Measurements from ENCODE around the gene DYNLT4. TPM values are rescaled to one million over a fixed set of nuclear protein-coding genes. Genes with fewer than 3 reads are reported as not detected.
A peak's percentile ranks its signal among the peaks of the same experiment; 100 is the strongest.
"Not testable (repeated sequence)": the region's sequence is repeated elsewhere in the genome, so short reads cannot be mapped to it uniquely, and the experiment has no call there.

Gene DYNLT4
- total RNA-seq, 1 donor = 0.36 TPM

DNA sequence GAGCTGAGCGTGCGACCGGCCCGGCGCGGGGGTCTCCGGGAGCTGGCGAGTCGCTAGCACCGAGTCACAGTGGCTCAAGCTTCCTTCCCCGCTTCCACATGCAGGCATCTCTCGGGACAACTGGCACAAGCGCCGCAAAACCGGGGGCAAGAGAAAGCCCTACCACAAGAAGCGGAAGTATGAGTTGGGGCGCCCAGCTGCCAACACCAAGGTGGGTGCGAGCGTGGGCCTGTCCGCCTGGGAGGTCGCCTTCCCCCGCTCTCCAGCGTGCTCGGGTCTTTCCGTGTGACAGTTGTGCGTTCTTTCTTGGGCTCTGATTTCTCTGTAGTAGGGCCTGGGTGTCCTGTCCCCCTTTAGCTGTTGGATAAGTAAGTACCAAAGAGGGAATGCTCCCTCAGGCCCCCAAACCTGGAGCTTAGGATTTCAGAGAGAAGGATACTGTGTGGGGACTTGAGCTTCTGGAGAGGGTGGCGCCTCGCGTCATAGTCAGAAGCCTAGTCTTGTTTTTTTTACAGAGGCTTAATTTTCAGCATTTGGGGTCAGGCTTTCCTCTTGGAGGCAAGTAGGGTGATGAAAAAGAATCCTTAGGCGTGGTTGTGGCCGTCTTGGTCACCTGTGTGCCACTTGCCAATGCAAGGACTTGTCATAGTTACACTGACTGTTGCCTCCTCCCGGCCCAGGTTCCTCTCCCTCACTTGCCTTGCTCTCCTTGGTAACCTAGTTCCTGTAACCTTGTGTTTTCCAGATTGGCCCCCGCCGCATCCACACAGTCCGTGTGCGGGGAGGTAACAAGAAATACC is 31.0 kb downstream of the DYNLT4 start:
- peaks cover 21% of the 10 kb centered on the region for H3K4me1 ChIP-seq (ENCODE audit: insufficient read depth, low read length)
- no peak overlapping the region for H2AFZ ChIP-seq (ENCODE audit: low read length)
- peaks cover 38% of the 10 kb centered on the region for H3K79me2 ChIP-seq (ENCODE audit: insufficient read depth, low read length)
- H3K36me3 ChIP-seq (ENCODE audit: insufficient read depth, low read length) = peaks cover 47% of the 10 kb centered on the region
- H3K4me2 ChIP-seq (ENCODE audit: insufficient read depth, low read length) = peak overlapping the region; percentile 97
- DNase-seq (ENCODE audit: insufficient read length, low spot score, missing footprints) = peak; percentile 84
- H3K27me3 ChIP-seq (ENCODE audit: insufficient read depth, low read length) = no peaks in the 10 kb centered on the region
- no peaks in the 10 kb centered on the region for H3K9me3 ChIP-seq (ENCODE audit: low read depth, low read length)
- peak overlapping the region; percentile 91 for H3K4me3 ChIP-seq (ENCODE audit: insufficient read depth, low read length)
- H3K27ac ChIP-seq (ENCODE audit: low read depth, low read length) = peak overlapping the region; percentile 97
- peaks cover 35% of the 10 kb centered on the region for H4K20me1 ChIP-seq (ENCODE audit: insufficient read depth, low read length)
- TF ChIP-seq, protein P1, sequence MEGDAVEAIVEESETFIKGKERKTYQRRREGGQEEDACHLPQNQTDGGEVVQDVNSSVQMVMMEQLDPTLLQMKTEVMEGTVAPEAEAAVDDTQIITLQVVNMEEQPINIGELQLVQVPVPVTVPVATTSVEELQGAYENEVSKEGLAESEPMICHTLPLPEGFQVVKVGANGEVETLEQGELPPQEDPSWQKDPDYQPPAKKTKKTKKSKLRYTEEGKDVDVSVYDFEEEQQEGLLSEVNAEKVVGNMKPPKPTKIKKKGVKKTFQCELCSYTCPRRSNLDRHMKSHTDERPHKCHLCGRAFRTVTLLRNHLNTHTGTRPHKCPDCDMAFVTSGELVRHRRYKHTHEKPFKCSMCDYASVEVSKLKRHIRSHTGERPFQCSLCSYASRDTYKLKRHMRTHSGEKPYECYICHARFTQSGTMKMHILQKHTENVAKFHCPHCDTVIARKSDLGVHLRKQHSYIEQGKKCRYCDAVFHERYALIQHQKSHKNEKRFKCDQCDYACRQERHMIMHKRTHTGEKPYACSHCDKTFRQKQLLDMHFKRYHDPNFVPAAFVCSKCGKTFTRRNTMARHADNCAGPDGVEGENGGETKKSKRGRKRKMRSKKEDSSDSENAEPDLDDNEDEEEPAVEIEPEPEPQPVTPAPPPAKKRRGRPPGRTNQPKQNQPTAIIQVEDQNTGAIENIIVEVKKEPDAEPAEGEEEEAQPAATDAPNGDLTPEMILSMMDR (IDR thresholded peaks at IDR 0.05; ENCODE audit: extremely low read depth, low read depth, low read length) = no peak

DNA sequence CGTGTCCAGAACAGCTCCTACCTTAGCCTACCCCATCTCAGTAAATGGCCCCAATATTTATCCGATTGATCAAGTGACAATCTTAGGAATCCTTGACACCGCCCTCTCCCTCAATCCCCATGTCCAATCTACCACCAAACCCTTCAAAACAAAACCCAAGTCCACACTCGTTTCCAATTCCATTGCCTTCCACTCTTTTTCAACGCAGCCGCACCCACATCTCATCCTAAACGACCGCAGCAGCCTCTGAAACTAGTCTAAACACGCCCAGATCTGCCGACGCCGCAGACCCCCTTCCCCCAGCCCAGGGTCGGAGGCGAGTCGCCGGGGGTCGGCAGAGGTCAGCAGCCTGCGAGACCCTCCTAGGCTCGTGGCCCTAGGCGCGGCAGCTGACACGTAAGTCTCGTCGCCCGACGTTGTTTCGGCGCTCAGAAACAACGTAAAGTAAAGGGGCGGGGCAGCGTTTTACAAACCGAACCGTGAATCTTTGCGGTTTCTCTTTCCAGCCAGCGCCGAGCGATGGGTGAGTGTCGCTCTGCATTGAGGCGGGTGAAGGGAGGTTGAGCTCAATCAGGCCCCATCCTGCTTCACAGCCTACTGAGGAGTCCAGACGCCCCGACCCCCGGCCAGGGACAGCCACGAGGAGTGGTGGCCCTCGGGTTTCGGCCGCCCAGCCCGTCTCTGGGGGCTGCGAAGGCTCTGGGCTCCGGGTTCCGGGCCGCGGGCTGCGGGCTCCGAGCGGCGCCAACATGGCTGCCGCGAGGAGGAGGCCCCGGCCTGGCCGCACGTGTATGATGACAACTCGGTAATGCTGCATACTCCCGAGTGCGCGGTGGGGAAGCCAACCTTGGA is 31.8 kb downstream of the DYNLT4 start, which contains the start of gene RPS8:
Gene RPS8 (plus strand): TSS at position 463 of the 852 bp plus-strand sequence. CDS start 57 bp downstream, at position 520.
- TF ChIP-seq, protein P1 (IDR thresholded peaks at IDR 0.05; ENCODE audit: extremely low read depth, low read depth, low read length) = no peak
- H3K4me2 ChIP-seq (ENCODE audit: insufficient read depth, low read length) = peak within 1 kb of the TSS; percentile 97
- peaks cover 21% of the 10 kb centered on the region for H3K4me1 ChIP-seq (ENCODE audit: insufficient read depth, low read length)
- peaks cover 42% of the 10 kb centered on the region for H3K36me3 ChIP-seq (ENCODE audit: insufficient read depth, low read length)
- no peaks in the 10 kb centered on the region for H3K27me3 ChIP-seq (ENCODE audit: insufficient read depth, low read length)
- H3K79me2 ChIP-seq (ENCODE audit: insufficient read depth, low read length) = peaks cover 38% of the 10 kb centered on the region
- H3K4me3 ChIP-seq (ENCODE audit: insufficient read depth, low read length) = peak within 1 kb of the TSS; percentile 91
- peak within 1 kb of the TSS; percentile 95 for H2AFZ ChIP-seq (ENCODE audit: low read length)
- H3K9me3 ChIP-seq (ENCODE audit: low read depth, low read length) = no peaks in the 10 kb centered on the region
- H4K20me1 ChIP-seq (ENCODE audit: insufficient read depth, low read length) = peaks cover 35% of the 10 kb centered on the region
- peak; percentile 96 for DNase-seq (ENCODE audit: insufficient read length, low spot score, missing footprints)
- peak within 1 kb of the TSS; percentile 97 for H3K27ac ChIP-seq (ENCODE audit: low read depth, low read length)

DNA sequence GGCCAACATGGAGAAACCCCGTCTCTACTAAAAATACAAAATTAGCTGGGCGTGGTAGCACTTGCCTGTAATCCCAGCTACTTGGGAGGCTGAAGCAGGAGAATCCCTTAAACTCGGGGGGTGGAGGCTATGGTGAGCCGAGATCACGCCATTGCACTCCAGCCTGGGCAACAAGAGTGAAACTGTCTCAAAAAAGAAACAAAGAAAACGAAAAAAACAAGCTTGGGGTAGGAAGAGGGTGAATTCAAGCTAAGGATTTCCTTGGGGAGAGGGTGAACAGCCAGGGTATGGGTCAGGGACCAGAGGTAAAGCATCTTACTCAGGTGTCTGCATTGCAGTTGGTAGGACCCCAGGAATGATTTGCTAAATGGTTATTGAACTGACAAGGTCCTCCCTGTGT is 40.7 kb downstream of the DYNLT4 start:
- H4K20me1 ChIP-seq (ENCODE audit: insufficient read depth, low read length); DNase-seq (ENCODE audit: insufficient read length, low spot score, missing footprints); H3K9me3 ChIP-seq (ENCODE audit: low read depth, low read length); H3K4me3 ChIP-seq (ENCODE audit: insufficient read depth, low read length); H2AFZ ChIP-seq (ENCODE audit: low read length); H3K27me3 ChIP-seq (ENCODE audit: insufficient read depth, low read length); H3K4me1 ChIP-seq (ENCODE audit: insufficient read depth, low read length); H3K79me2 ChIP-seq (ENCODE audit: insufficient read depth, low read length); H3K4me2 ChIP-seq (ENCODE audit: insufficient read depth, low read length); H3K27ac ChIP-seq (ENCODE audit: low read depth, low read length): not testable (repeated sequence)
- peaks cover 40% of the 10 kb centered on the region for H3K36me3 ChIP-seq (ENCODE audit: insufficient read depth, low read length)

DNA sequence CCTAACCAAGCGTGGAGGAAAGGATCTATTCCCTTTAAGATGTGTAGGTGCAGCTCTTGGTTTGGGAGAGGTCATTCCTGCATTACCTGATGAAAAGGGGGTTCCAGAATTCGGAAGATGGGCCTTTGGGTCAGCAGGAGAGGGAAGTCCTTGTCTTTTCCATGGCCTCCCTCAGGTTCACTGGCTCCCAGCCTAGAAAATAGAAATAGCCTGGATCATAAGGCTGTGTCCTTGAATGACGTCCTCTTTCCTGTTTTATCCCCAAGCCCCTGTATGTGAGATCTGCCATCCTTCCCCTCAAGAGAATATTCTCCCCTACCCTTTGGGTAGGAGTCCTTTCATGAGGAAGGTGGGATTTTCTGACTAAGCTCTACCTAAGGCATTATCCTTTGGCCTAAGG is 46.3 kb downstream of the DYNLT4 start:
- Histone ChIP-seq H3K79me2 (ENCODE audit: insufficient read depth, low read length) (no peaks in the 10 kb centered on the region), H3K9me3 (ENCODE audit: low read depth, low read length) (no peaks in the 10 kb centered on the region), H3K27ac (ENCODE audit: low read depth, low read length) (no peak overlapping the region), H3K4me3 (ENCODE audit: insufficient read depth, low read length) (no peak overlapping the region), H3K27me3 (ENCODE audit: insufficient read depth, low read length) (no peaks in the 10 kb centered on the region), H3K4me2 (ENCODE audit: insufficient read depth, low read length) (no peak overlapping the region), H3K4me1 (ENCODE audit: insufficient read depth, low read length) (no peaks in the 10 kb centered on the region), H2AFZ (ENCODE audit: low read length) (no peak overlapping the region), H3K36me3 (ENCODE audit: insufficient read depth, low read length) (peaks cover 63% of the 10 kb centered on the region), H4K20me1 (ENCODE audit: insufficient read depth, low read length) (no peaks in the 10 kb centered on the region)
- TF ChIP-seq, protein P1 (IDR thresholded peaks at IDR 0.05; ENCODE audit: extremely low read depth, low read depth, low read length) = no peak
- no peak for DNase-seq (ENCODE audit: insufficient read length, low spot score, missing footprints)
